Aorta (tissue), 5 donors: ENCODE results near the gene MKLN1. TPM values are rescaled to one million over a fixed set of nuclear protein-coding genes. Genes with fewer than 3 reads are reported as not detected.

Experiments used
- ATAC-seq: fragments of 200-7000 bp; cut with Tn5 transposase; one replicate; pipeline ENCODE4 v1.9.1; 2022; ENCODE audit warnings: moderate library complexity; ENCODE audit not compliant: low FRiP score
- DNase-seq, 2 donors: peaks; one replicate each; pipeline ENCODE4 v3.0.0-alpha.2; 2020
- H3K27ac ChIP-seq, 2 donors: one replicate each; pipeline ENCODE4 v1.5.1; 2013; ENCODE audit warnings: low read length in 2 of 2, mild to moderate bottlenecking in 2 of 2, moderate library complexity in 2 of 2, control low read depth in 1 of 2, inconsistent platforms in 1 of 2, low read depth in 1 of 2
- H3K27me3 ChIP-seq, 2 donors: one replicate each; pipeline ENCODE4 v1.6.1; 2013; ENCODE audit warnings: control low read depth in 1 of 2, low read length in 1 of 2, mild to moderate bottlenecking in 1 of 2, moderate library complexity in 1 of 2; ENCODE audit not compliant: insufficient read depth in 2 of 2, control insufficient read depth in 1 of 2
- H3K36me3 ChIP-seq, 2 donors: one replicate each; pipeline ENCODE4 v1.6.1; 2013; ENCODE audit warnings: control low read depth in 1 of 2, low read length in 1 of 2, mild to moderate bottlenecking in 1 of 2; ENCODE audit not compliant: insufficient read depth in 2 of 2, control insufficient read depth in 1 of 2
- H3K4me1 ChIP-seq, 2 donors: one replicate each; pipeline ENCODE4 v1.6.1; 2013; ENCODE audit warnings: low read length in 2 of 2, control low read depth in 1 of 2, mild to moderate bottlenecking in 1 of 2, moderate library complexity in 1 of 2; ENCODE audit not compliant: insufficient read depth in 2 of 2, control insufficient read depth in 1 of 2
- H3K4me3 ChIP-seq, 2 donors: one replicate each; pipeline ENCODE4 v1.5.1; 2013; ENCODE audit warnings: low read length in 2 of 2, control low read depth in 1 of 2, mild to moderate bottlenecking in 1 of 2
- H3K9me3 ChIP-seq: one replicate; pipeline ENCODE4 v1.6.1; 2013; ENCODE audit warnings: mild to moderate bottlenecking, low read length; ENCODE audit not compliant: control insufficient read depth
- WGBS, 2 donors: extraction: QIAGEN DNeasy Blood & Tissue Kit; methylation state at CpG; one replicate each; pipeline ENCODE4 v1.1.7; 2013; 5-methylcytosine and 5-hydroxymethylcytosine counted together
- intact Hi-C, 2 donors: fragments of 100-400 bp; cut with DNase I; formaldehyde crosslinking; loops; one replicate each; pipeline versions ENCODE4 v1.14.2 to v1.15.0; 2022
- polyA plus RNA-seq, 2 donors: library from polyadenylated mRNA; stranded (reverse); fragments of 200-250 nt; gene quantifications; one replicate each; pipeline ENCODE4 v1.2.3, GENCODE V29; 2013
- total RNA-seq, 2 donors: library from RNA; stranded (reverse); fragmentation: NEBNext Ultra II Directional; extraction: Animal tissue kit (Norgen Biotek cat#: 25700); gene quantifications; one replicate each; pipeline ENCODE4 v1.2.1, GENCODE V29; 2021
- donor health status: healthy with polysubstance abuse.
- donor health status: Bipolar disorder and iron deficiency.
- donor health status: DM: no; HTN: no; CAD: no.
- donor health status: DM: no; HTN: no; CAD: no.
- donor health status: DM: yes; HTN: yes; CAD: no.

The MKLN1 gene
- total and polyA plus RNA-seq, 4 donors = 11.5 to 91.6 (median 45.2) TPM

GRCh38 chr7:131533151-131533559 lies 205.5 kb downstream of the MKLN1 start:
- Histone ChIP-seq H3K9me3 (no peaks in the 10 kb centered on the region), H3K4me1 (no peaks in the 10 kb centered on the region), H3K36me3 (no peaks in the 10 kb centered on the region), H3K27ac (no peak overlapping the region), H3K27me3 (no peaks in the 10 kb centered on the region), H3K4me3 (no peak overlapping the region)
- no peak for ATAC-seq
- peak in 1 of 2 donors; percentile 54 for DNase-seq
- 79 to 82% methylated on average over 9 of the region's 9 CpGs for WGBS, 2 donors
- intact Hi-C loops = no loop called here

GRCh38 chr7:131533566-131534561 lies 206.2 kb downstream of the MKLN1 start:
- peak in 1 of 2 donors; percentile 58 for DNase-seq
- H3K27ac ChIP-seq = no peak overlapping the region
- H3K36me3 ChIP-seq = no peaks in the 10 kb centered on the region
- H3K4me1 ChIP-seq = no peaks in the 10 kb centered on the region
- H3K27me3 ChIP-seq = no peaks in the 10 kb centered on the region
- H3K4me3 ChIP-seq = no peak overlapping the region
- no peaks in the 10 kb centered on the region for H3K9me3 ChIP-seq
- ATAC-seq = no peak
- WGBS, 2 donors = 93% methylated on average over 15 of the region's 15 CpGs
- intact Hi-C loops = no loop called here

DNA sequence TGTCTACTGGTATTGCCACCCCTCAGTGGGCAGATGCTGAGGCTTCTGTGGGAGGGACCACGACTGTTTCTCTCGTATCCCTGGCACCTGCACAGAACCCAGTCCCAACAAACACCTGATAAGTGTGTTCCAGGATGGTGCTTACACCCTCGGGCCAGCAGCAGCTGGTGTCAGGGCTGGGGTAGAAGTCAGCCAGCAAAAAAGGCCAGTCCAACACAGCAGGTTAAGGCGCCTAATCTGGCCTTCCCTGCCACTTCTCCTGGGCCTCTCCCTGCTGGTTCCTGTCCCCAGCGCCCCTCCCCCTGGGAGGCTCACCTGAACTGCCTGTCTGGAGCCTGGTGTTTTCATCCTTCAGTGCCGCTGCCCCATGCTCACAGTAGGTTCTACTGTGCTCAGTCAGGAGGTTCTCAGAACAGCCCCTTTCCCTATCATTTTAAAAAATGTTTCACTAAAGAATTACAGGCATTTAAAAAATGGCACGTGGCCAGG lies 208.7 kb downstream of the MKLN1 start:
- Histone ChIP-seq H3K27ac (no peak overlapping the region), H3K36me3 (no peaks in the 10 kb centered on the region), H3K4me3 (no peak overlapping the region), H3K27me3 (no peaks in the 10 kb centered on the region), H3K9me3 (no peaks in the 10 kb centered on the region), H3K4me1 (no peaks in the 10 kb centered on the region)
- peak in 1 of 2 donors; percentile 46 for DNase-seq
- 65 to 75% methylated on average over 7 of the region's 7 CpGs for WGBS, 2 donors
- intact Hi-C loops = no loop called here
- ATAC-seq = no peak

GRCh38 chr7:131537571-131537978 lies 209.9 kb downstream of the MKLN1 start:
- H3K4me3 ChIP-seq = no peak overlapping the region
- WGBS, 2 donors = 73 to 84% methylated on average over 12 of the region's 12 CpGs
- H3K36me3 ChIP-seq = no peaks in the 10 kb centered on the region
- no peaks in the 10 kb centered on the region for H3K27me3 ChIP-seq
- H3K9me3 ChIP-seq = no peaks in the 10 kb centered on the region
- ATAC-seq = no peak
- intact Hi-C loops = no loop called here
- no peak overlapping the region for H3K27ac ChIP-seq
- H3K4me1 ChIP-seq = no peaks in the 10 kb centered on the region
- DNase-seq = peak in 1 of 2 donors; percentile 27

DNA sequence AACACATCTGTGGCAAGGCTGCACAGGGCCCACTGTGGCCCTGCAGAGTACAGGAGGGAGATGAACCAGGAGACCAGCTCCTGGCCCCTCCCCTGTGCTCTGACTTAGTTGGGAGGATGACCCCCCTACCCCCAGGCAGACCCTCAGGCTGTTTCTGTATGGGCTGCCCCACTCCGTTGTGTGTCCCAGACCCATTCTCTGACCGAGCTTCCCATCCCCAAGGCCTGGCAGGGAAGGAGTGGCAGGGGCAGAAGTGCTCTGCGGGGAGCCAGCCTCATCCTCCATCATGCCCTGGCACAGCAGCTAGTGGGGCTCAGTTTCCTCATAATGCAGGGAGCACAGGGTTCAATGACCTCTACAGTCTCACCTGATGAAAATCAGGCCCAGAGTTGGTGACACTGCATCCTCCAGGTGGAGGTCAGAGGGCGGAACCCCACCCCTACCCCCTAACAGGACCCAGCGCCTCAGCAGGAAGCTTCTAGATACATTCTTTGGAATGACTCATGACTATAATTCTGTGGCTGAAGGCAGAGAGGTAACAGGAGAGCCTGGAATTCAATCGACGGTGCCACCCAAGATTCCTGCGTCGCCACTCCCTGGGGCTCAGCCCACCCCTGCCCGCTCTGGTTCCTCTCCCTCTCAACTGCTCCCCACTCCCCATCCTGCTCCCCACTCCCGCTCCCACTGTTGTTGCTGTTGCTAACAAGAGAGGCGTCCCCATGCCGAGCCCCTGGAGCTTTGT lies 210.6 kb downstream of the MKLN1 start:
- DNase-seq (peak in 1 of 2 donors; percentile 55), ATAC-seq (no peak)
- Histone ChIP-seq H3K9me3 (no peaks in the 10 kb centered on the region), H3K27me3 (no peaks in the 10 kb centered on the region), H3K27ac (no peak overlapping the region), H3K4me3 (no peak overlapping the region), H3K36me3 (no peaks in the 10 kb centered on the region), H3K4me1 (no peaks in the 10 kb centered on the region)
- intact Hi-C loops = no loop called here
- 94 to 95% methylated on average over 13 of the region's 13 CpGs for WGBS, 2 donors

DNA sequence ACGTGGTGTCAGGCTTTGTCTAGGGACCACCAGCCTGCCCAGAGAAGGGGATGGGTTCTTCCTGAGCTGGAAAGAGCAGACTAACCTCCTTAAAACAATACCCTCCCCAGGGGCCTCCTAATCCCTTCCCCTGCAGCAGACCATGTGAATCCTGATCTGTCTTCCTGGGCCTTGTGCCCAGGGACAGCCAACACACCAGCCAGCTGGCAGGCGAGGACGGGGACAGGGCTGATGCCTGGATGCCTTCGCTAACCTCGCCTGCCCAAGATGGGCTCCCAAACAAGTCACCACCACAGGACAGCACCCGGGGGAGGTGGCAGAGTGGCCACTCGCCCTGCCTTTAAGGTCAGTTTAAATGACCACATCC lies 211.1 kb downstream of the MKLN1 start:
- H3K4me1 ChIP-seq = no peaks in the 10 kb centered on the region
- no peaks in the 10 kb centered on the region for H3K9me3 ChIP-seq
- no peaks in the 10 kb centered on the region for H3K36me3 ChIP-seq
- intact Hi-C loops = no loop called here
- no peak overlapping the region for H3K4me3 ChIP-seq
- H3K27me3 ChIP-seq = no peaks in the 10 kb centered on the region
- DNase-seq (peak in 1 of 2 donors; percentile 59), ATAC-seq (no peak)
- H3K27ac ChIP-seq = no peak overlapping the region
- WGBS, 2 donors = 76 to 81% methylated on average over 7 of the region's 7 CpGs

DNA sequence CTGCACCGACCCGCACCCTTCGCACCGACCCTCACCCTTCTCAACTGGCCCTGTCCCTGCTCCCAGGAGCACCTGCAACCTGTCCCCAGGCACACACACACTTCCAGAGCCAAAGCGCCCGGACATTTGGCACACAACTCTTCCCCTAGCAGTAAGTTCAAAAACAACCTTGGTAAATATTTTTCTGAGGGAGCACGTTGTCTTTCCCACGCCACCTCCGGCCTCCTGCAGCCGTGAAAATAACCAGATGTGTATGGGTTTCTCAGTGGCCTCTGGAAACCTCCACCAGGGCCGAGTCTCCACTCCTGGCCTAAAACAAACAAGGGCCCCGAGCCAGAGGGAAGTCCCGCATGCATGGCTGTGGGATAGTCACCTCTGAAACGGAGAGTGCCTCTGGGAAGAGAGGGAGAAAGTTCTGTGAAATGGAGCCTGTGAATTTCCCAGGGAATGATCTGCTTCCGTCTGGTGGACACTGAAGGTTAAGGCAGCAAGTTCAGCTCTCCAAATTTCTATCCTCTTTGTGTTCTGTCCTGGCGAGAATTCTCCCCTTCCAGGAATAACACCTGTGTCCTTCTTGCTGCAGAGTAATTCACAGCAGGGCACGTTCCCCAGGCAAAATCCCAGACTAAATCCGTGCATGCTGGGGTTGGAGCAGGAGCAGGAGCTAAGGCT lies 213.0 kb downstream of the MKLN1 start:
- H3K27me3 ChIP-seq = no peaks in the 10 kb centered on the region
- DNase-seq (peak in 1 of 2 donors; percentile 66), ATAC-seq (no peak)
- H3K4me3 ChIP-seq = no peak overlapping the region
- no peak overlapping the region for H3K27ac ChIP-seq
- no peaks in the 10 kb centered on the region for H3K36me3 ChIP-seq
- 51 to 62% methylated on average over 18 of the region's 18 CpGs for WGBS, 2 donors
- intact Hi-C loops = no loop called here
- no peaks in the 10 kb centered on the region for H3K4me1 ChIP-seq
- H3K9me3 ChIP-seq = no peaks in the 10 kb centered on the region

DNA sequence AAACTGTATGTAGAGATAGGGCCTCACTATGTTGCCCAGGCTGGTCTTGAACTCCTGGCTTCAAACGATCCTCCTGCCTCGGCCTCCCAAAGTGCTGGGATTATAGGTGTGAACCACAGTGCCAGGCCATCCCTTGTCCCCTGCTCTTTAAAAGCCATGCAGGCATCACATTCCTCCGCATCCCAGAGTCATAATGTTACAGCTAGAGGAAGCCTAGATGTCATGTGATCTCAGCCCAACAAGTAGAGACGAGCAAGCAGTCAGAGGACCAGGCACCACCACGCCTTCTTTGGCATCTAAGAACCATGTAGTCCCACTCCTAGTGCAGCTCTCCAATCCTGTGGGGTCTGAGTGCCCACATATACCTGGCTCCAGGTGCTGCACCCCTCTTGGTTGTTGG lies 215.6 kb downstream of the MKLN1 start:
- 93 to 94% methylated on average over 5 of the region's 5 CpGs for WGBS, 2 donors
- no peaks in the 10 kb centered on the region for H3K9me3 ChIP-seq
- H3K4me1 ChIP-seq = no peaks in the 10 kb centered on the region
- intact Hi-C loops = no loop called here
- H3K4me3 ChIP-seq = no peak overlapping the region
- no peak overlapping the region for H3K27ac ChIP-seq
- no peaks in the 10 kb centered on the region for H3K36me3 ChIP-seq
- no peaks in the 10 kb centered on the region for H3K27me3 ChIP-seq
- DNase-seq (peak in 1 of 2 donors; percentile 25), ATAC-seq (no peak)
